ENCODE data around the gene C1orf21.

Gene C1orf21

DNA sequence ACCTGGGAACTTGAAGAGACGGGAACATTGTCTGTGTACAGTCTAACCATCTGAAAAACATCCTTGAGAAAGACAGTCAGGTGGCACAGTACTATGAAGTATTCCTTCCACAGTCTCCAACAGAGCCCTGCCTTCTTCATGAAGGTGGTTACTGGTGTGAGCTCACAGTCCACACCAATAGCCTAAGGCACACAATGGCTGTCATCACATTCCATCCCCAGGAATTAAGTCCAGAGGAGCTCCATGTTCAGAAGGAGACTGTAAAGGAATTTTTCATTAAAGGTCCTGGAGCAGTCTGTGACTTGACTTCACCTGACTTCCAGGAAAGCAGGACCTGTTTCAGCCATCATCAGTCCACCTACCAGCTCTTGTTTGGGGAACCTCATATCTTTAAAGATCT, 180.2 kb downstream of the C1orf21 start:
- no peak for DNase-seq

DNA sequence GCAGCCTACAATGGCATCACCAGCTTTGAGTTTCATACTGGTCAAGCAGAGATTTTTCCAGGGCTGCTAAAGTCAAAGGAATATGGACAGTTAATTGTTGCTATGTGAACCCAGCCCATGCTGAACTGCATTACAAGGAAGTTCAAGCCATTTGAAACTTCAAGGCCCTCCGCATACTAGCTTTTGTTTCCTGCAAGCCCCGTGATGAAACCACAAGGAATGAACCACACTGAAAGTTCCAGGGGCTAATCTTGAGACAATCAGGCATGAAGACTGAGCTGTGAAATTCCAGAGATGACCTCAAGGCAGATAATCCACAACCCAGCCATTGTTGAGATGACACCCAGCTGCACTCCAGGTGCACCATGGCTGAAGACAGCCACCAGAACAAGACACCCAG, 180.8 kb downstream of the C1orf21 start:
- DNase-seq = no peak

DNA sequence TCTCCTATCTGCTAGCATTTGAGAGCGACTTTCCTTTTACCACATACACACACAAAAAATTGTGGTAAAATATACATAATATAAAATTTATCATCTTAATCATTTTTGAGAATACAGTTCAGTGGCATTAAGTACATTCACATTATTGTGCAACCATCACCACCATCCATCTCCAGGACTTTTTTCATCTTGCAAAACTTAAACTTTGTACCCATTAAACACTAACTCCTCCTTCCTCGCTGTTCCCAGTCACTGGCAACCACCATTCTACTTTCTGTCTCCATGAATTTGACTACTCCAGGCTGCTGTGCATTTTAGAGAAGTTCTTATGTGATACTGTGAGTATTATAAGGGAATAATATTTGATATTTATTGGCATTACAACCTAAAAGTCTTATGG, 181.3 kb downstream of the C1orf21 start:
- DNase-seq = no peak

DNA sequence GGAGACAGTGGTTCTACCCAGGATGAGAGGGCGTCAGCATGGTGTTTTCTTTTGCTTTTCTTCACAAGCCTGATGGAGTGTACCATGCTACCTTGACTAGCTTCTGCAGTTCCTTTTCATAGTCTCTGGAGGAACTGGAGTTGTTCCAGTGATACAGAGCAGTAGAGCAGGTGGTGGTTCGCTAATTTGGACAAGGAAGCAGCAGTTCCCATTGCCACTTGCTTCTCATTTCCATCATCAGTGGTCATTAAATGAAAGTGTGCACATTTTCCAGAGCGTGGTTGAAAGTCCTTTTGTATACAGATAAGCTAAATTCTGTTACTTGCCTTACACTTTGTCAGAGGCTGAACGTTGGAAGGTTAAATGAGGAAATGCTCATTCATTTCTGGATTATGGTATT, 182.3 kb downstream of the C1orf21 start:
- no peak for DNase-seq

DNA sequence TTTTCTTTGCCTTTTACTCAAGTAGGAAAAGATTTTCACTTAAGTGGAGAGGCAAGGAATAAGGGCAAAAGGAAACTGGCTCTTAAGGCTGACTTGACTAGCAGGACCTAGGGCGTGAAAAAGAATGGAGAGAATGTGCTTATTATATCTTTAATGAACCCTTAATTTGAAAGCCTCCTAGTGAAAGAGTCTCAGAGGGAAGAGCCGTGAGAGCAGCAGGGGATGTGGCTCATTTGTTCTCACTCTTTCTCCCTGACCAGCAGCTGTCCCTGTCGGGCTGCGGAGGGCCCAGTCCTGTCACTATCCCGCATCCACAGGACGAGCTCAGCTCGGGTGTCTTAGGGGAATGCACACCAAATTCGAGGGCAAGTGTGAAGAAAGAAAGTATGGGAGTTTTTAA, 187.8 kb downstream of the C1orf21 start:
- DNase-seq = peak; percentile 68

DNA sequence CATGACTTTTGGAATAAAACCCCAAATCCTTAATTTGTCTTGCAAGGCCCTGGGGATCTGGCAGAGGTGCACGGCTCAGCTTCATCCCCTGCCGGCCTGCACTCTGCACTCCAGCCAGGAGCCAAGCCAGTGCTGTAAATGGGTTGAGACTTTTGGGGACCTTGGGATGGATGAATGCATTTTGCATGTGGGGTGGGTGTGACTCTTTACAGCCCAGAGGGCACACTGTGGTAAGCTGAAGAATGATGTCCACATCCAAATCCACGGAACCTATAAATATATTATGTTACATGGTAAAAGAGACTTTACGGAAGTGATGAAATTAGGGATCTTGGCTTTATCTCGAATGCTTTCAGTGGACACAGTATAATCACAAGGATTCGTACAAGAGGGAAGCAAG, 190.0 kb downstream of the C1orf21 start:
- no peak for DNase-seq

DNA sequence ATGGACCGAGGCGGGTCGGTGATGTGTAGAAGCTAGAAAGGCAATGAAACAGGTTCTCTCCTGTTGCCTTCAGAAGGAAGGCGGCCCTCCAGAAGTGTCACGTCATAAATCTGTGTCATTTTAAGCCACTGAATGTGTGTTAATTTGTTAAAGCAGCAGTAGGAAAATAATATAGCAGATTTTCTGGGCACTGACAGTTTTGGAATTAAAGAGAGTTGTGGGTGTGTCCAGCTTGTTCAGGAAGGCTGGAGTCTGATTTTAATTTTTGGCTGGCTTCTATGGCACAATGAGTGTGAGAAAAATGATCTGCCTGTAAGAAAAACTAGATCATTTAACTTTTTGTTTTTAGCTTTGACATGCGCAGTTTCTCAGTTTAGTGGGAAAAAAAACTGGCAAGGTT, 190.5 kb downstream of the C1orf21 start:
- no peak for DNase-seq

DNA sequence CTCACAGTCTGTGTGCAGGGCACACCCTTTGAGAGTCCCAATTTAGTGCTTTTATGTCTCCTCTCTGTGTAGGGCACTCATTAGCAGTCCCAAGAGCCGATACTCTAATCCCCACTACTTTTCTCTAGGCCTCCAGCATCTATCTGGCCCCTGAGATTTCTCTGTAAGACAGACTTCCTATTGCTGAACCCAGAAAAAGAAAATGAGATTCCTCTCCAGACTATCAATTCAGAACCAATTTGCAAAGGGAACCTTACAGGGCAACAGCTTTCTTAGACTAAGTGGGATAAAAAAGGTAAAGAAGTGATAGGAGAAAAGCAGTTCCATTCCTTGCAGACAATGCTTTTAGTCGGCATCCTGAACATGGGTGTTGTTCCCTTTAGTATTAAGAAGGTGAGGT, 195.6 kb downstream of the C1orf21 start:
- DNase-seq = peak; percentile 16

DNA sequence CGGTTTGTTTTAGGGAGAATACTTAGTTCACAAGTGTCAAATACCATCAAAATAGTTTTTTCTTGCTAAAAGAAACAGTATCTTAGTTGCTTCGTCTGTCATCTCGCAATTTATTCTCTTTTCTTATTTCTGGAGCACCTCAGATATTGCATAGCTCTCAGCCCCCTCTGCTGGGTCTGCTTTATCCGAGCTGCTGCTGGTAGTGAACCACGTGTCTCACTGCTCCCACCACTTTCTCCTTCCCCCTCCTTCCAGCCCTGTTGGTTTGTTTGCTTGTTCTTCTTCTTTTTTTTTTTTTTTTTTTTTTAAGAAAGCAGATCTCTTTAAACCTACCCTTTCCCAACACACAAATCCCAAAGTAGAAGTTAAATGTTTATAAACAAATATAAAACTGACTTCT, 197.0 kb downstream of the C1orf21 start:
- no peak for DNase-seq

DNA sequence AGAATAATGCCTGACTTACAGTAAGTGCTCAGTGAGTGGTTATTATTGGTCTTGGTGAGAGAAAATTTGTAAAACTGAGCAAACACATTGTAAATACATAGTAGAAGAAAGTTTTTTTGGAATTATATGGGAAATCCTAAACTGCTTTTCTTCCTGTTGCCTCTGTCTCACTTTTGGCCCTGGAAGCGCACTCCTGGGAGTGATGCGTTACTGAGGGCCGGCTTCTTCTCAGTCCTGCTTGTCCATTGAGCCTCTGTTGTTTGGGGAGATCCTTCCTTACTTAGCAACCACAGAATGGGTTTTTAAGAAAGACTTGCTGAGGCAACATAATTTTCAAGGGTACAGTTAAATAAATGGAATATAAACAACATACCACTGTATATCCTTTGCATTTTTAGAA, 201.9 kb downstream of the C1orf21 start:
- no peak for DNase-seq

DNA sequence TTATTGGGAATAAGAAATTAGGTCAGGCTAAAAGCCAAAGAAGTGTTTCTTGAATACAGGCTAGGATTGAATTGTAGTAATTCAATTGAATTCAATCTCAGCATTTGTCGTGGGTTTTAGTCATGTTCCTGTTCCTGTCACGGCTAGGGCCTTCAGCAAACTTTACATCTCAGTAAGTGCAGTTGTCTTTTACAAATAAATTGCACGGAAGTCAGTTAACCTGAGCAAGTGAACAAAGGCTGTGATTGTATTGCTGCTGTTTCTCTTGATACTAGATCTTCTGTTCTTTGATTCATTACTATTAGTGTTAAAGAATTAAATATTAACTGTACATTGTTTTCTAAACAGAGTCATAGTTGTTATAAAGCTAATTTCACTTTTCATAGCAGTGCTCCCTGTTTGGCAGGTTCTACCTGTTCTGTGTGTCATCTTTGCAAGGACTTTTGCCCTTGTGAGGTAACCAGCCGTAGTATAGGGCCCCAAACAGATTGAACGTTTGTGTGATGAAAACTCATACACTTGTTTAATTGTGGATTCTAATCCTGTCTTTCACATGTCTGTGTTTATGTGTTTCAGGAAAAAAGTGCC, 203.4 kb downstream of the C1orf21 start:
- no peak for DNase-seq

DNA sequence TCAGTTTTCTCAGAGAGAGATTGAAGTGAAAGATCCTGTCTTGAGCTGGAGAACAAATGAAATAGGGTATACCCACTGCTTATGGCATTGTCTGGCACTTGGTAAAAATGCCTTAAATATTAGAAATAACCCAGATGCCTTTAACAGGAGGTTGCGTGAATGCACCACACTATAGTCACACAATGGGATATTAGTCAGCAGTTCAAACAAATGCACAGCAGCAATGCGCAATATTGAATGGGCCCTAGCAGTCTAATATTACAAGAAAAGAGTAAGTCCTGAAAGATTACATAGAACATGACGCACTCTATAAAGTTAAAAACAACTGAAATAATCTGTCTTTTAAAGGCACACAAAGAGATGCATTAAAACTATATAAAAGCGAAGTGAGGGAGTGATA, 206.8 kb downstream of the C1orf21 start:
- DNase-seq = no peak

DNA sequence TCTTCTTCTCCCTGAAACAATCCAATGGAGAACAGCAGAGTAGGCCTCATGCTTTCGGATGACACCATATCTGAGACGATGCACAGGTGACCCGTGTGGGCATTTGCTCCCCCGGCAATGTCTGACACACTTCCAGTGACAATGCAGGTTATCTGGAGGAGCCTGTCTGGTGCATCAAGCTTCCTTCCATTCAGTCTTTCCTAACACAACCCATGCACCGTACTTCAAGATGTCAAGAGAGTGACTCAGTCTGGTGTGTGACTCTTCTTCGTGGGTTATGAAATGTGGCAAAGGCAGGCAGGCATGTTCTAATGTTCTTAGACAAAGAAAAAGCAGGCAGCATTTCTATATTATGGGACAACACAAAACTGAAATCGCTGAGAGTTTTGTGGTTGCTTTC, 208.8 kb downstream of the C1orf21 start:
- no peak for DNase-seq

DNA sequence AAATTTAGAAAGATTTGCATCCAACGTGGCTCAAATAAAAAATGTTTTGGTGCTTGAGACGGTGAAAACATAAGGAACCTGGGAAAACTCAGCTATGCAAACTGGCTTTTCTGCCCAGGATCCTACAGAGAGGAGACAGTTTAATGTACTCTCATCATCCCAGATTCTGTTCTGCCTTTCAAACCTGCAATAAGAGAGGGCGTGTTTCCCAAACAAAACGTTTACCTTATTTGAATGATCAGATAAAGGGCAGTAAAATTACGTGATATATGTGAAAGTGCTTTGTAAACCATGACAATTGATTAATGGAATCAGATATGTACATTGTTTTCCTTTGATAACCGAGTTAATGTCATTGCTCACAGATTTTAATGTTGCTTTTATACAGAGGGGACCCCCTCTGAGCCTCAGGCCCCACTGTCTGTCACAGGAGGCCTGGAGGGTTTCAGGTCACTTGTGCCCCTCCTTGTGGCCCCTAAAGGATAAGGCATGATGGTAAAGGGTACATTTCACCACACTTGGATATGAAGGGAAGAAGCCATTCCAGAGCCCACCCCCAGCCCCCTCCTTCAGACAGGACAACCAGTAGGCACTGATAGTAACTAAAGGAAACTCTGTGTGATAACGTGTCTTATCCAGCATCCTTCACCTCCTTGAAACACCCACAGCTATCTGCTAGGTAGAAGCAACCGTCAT, 210.3 kb downstream of the C1orf21 start:
- DNase-seq = no peak

DNA sequence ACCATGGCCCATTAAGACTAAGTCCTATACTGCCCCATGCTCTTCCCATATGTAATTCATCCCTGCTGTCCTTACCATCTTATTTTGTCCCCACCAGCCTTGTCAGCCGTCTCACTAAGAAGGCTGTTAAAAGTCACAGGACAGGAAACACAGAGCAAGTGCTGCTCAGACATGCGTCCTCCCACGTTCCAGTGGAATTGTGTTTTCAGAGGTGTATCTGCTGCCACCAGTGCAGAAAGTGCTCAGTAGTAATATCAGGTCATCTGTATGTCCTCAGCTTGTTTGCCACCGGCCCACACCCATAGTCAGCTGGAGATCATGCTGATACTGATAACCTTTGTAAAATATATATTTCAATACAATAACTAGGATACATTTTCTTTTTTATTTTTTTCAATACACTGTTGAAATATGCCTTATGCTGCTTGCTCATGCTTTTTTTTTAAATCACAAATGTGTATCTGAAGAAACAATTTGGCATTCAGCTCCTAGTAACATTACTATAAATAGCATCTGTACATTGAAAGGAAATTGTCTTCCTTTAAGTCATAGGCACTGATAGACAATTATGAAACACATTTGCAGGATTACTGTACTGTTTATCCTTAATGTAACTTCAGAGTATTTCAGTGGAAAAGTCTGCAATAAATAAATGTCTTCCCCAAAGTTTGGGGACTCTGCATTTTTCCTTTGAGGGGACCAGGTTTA, 211.0 kb downstream of the C1orf21 start:
- no peak for DNase-seq

DNA sequence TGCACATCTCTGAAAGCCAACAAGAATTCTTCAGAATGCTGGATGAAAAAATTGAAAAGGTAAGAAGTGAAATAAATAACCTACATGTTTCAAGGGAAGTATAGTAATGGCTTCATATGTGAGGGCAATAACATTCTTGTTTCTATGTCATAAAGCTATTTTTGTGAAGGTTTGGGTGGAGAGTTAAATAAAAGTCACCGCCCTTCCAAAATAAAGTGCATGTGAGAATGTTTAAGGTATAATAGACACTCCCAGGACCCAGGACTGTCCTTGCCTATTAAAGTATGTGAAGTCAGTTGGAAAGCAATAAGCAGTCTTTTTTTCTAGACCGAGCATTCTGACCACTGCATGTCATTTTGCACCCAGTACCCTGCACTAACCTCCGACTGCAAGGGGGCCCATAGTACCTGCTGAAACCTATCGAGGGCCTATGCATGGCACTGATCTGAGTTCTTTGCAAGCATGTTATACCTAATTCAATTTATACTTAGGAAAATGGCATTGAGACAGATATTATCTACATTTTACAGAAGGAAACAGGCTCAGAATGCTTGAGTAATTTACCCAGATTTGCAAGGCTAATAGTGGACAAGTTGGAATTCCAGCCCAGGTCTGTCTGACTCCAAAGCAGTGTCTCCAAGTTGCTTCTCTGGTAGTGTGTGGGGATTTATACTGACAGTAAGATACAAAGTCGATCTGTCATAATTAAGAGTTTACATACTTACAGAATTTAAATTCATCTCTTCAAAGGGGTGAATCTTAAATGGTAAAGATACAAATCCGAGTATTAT, 211.8 kb downstream of the C1orf21 start:
- DNase-seq = no peak

DNA sequence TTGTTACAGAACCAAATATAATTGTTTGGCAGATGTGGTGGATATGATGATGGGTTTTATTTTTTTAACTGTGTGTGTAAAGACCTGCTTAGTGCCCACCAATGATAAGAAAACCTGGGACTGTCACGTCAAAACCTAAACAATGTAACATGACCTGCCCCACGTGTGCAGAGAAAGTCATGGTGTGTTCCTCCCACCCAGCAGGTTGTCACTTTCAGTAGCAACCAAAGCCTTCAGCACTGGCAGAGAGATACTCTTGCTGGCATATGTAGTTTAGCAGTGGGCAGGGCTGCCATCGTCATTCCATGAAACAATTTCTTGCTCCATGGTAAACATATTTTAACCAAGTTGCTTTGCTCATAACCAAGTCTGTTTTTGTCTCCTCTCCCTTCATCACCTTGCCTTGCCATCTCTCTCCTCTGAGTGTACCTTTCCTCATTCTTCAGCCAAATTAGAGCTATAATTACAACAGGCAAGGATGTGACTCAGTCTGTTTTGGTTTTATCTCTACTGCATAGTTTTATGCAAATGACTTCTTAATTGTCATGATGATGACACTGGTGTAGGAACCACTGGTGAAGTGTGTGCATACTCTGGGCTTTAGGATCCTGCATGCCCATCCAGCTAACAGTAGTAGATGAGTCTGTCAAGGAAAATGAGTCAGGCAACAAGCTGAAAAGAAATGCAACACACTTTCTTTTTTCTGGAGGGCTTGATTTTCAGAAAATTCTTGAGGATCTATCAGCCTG, 217.5 kb downstream of the C1orf21 start:
- no peak for DNase-seq

DNA sequence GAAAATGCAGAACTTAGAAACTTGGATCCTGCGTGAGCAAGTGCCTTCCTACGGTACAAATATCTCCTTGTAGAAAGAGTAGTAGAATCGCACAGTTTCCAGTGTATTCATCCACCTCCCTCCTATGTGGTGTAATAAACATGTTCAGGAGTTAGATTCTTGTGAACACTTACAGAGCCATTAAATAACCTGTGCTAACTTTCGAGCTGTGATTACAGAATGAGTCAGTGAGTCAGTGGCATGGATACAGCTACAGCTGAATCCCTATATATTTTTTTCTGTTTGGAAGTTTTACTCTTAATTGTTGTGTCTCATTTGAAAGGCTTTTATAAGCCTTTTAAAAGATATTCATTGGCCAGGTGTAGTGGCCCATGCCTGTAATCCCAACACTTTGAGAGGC, 219.1 kb downstream of the C1orf21 start:
- DNase-seq = no peak

DNA sequence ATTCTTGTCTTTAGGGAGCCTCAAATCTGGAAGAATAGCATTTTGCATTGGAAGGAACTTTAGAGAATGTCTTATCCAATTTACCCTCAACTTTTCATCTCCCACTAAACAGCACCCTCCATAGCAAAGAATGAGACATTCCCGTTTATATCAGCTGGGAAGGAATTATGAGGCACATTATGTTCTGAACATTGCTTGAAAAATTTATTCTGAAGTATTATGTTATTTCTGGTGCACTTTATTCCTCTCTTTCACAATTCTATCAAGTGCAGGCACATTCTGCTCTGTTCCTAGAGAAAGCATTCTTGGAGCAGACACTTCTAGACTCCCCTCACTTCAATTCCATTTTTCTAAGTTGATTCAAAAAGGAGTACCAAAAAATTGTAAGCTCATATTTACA, 220.0 kb downstream of the C1orf21 start:
- DNase-seq = no peak

DNA sequence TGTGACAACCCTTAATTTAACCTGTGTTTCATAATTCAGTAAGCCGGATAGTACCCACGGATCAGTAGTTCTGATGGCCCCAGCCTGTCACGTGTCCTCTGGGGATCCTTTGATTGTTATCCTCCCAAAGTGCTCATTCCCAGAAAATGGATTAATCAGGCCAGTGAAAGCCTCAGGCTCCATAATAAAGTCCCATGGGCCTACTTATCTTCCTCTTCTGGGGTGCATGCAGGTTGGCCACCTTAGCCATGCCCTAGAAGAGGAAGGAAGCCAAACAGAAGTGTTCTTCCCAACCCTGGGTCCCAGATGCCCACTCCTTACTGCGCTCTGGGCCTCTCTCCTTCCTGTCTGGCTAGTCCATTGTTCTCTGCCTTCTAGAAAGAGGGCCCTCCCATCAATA, 221.8 kb downstream of the C1orf21 start:
- no peak for DNase-seq

DNA sequence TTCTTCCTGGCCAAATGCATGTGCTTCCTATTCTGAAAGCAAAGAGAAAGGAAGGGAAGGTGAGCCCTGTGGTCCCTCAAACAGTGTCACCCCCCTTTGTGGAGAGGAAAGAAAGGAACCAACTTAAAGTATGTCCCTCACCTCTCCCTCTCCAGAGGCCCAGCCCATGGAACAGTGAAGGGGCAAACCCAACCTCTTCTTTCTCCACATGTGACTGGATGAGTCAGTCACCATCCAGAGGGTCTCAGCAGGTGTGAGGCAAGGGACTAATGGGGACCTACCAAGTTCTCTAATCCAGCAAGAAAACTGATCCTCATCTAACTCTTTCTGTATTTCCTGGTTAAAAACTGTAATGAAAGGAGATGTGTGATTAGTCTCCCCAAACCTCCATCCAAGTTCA, 222.2 kb downstream of the C1orf21 start:
- no peak for DNase-seq

DNA sequence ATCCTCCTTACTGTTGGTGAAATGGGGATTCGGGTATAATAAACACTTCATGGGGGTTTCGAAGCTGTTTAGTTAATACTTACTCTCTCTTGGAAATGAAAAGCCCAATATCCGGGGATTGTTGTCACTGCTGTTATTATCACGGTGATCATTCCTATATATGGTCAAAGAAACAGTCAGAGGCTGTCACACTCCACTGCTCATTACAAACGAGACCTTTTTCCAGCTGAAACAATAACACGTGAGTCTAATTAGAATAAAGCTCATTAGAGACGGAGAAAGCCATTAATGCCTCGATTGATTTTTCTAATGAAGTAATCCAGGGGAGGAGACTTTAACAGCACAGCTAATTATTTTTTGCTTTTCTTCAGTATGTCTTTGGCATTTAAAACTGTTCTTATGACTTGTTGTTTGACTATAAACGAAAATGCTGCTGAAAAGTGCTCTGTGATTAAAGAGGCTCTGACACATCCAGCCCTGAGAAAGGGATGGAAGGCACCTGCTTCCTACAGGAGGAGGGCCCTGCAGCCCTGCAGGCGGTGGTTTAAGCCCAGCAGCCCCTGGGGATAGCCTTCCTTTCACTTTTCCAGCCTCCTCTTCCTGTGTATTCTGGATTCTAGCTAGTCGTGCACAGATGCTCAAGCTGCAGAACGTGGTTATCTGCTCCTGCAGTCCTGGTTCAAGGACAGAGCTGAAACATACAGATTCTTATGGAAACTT, 224.2 kb downstream of the C1orf21 start:
- DNase-seq = peak; percentile 72

Measured in retina (tissue), 1 donor.